ENCODE results near the gene PLB1.

PLB1 gene

GRCh38 chr2:28604284-28604843 lies 108.5 kb downstream of the PLB1 start:
- DNase-seq (ENCODE audit: insufficient read length, low spot score) (no peak), FAIRE-seq (no peak)

DNA sequence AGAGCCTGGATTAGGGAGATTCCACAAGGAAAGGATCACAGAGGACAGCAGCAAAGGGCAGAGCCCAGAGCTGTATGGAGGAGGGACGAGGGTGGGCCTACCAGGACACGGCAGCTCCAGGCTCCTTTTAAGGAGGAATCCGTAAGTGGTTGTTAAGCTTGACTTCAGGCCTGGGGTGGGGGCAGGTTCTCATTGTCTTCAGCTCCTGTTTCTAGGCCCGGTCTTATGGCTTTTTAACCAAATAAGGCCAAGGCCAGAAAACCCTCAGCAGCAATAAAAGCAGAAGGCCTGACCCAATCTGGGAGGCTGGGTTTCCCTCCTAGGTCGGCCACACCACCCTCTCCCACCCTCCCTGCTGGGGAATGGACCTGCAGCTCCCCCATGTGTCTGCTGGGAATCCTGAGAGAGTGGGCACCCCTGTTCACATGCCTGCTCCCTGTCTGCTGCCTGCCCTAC lies 111.2 kb downstream of the PLB1 start:
- FAIRE-seq (peak; percentile 69), DNase-seq (ENCODE audit: insufficient read length, low spot score) (peak; percentile 58)

DNA sequence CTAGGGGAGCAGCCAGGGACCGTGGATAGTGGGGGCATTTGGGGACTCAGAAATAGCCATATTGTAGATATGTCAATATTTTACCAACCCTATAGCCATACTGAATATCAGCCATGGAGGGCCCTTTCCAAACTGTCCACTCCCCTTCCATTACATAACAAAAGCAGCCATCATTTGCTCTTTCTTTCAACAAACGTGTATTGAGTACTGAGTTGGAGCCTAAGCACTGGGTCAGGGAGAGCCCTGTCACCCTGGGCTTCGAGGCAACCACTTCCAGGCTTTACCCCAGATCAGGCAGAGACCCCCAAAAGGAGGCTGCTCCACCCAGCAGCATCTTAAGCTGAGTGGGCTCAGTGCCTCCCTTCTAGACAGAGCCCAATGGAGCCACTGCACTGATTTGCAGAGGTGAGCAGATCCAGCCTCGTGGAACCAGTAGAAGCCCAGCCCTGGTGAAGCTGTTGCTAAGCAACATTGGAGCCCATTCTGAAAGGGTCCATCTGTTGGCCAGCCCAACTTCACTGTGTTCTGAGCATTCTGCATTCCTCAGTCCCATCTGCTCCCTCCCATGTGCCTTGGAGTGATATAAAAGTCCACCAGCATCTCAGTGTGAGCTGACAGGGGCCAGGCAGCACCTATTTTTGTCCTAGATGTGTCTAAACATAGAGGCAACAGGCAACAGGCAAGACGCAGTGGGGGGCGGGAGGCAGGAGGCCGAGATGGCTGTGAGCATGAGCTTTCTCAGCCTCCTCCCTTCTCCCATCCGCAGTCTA lies 112.1 kb downstream of the PLB1 start:
- FAIRE-seq = peak; percentile 57
- DNase-seq (ENCODE audit: insufficient read length, low spot score) = no peak

- FAIRE-seq (peak; percentile 23), DNase-seq (ENCODE audit: insufficient read length, low spot score) (no peak)
Measured at GRCh38 chr2:28608500-28609424, 112.9 kb downstream of the PLB1 start.

- FAIRE-seq (peak; percentile 98), DNase-seq (ENCODE audit: insufficient read length, low spot score) (peak; percentile 92)
Measured at GRCh38 chr2:28610583-28611201, 114.8 kb downstream of the PLB1 start.

DNA sequence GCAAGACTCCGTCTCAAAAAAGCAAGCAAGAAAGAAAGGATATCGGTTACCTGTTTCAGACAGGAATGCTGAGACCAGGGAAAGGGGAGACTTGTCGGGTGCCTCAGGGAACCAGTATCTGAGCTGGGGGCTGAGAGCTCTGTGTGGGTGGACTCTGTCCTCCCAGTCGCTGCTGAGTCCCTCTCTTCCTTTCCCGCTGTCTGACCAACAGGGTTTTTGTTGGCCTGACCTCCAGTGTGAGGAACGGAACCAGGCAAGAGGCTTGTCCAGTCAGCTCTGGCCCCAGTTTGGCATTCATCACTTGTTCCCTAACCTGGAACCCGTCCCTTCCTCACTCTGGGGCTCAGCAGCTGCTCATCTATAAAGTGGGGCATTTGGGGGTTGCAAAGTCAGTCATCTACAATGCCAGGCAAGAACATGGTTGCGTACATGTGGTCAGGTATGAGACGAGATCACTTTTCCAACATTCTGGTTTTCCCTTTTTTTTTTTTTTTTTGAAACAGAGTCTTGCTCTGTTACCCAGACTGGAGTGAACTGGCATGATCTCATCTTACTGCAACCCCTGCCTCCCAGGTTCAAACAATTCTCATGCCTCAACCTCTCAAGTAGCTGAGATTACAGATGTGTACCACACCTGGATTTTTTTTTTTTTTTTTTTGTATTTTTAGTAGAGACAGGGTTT lies 116.4 kb downstream of the PLB1 start:
- no peak for FAIRE-seq

GRCh38 chr2:28613186-28613585 lies 117.3 kb downstream of the PLB1 start:
- DNase-seq (ENCODE audit: insufficient read length, low spot score) = no peak
- FAIRE-seq = no peak

More for the DNA sequence above, 116.4 kb downstream of the PLB1 start:
- DNase-seq (ENCODE audit: insufficient read length, low spot score) = no peak

DNA sequence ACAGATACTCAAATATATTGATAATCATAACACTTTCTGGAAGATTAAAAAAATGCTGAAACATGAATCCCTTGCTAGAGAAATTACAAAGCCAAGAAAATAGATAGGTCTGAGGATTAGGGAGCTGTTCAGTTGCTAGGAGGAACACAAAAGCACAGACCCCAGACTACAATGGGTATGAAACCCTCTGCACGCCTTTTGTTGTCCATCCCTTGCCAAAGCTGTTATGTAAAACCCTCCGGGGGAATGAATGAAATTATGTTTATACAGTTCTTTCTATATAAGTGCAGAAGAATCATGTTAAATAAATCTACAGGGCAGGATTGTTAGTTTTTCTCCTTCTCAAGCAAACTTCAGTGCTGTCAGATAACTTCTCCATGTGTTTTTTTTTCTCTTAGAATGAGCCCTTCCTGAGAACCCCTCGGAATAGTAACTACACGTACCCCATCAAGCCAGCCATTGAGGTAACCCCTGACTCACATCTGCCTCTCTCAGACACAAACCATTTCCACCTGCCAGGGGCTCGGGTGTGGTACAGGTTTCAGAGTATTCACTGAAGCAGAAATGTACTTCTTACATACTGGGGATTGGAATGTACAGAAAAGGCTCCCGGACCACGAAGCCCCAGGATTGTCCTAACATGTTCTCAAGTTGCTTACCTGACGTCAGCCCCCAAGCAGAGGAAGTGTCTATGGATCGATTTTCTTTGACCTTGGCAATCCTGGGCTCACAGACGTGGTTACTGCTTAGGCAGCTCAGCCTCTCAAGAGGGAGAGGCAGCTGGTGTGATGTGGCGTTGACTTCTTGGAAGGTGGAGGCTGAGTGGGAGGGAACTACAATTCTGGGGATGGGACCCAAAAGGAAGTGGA lies 118.0 kb downstream of the PLB1 start:
- FAIRE-seq = peak; percentile 88
- peak; percentile 70 for DNase-seq (ENCODE audit: insufficient read length, low spot score)

DNA sequence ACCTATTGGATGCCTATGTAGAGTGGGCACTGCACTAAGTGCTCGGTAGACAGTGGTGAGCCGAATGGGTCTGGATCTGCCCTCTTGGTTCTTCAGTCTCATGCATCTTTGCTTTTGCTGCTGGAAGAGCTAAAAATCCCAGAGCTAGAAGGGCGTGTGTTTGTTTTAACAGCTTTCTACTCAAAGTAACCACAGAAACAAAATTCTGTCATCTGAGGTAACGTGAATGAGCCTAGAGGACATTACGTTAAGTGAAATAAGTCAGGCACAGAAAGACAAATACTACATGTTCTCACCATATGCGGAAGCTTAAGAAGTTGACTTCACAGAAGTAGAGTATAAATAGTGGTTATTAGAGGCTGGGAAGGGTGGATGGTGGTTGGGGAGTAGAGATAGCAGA lies 119.8 kb downstream of the PLB1 start:
- FAIRE-seq (no peak), DNase-seq (ENCODE audit: insufficient read length, low spot score) (no peak)

- no peak for DNase-seq (ENCODE audit: insufficient read length, low spot score)
- FAIRE-seq = no peak
Measured at GRCh38 chr2:28616396-28616999, 120.6 kb downstream of the PLB1 start.

GRCh38 chr2:28617502-28618184 lies 121.8 kb downstream of the PLB1 start:
- DNase-seq (ENCODE audit: insufficient read length, low spot score) (no peak), FAIRE-seq (no peak)

DNA sequence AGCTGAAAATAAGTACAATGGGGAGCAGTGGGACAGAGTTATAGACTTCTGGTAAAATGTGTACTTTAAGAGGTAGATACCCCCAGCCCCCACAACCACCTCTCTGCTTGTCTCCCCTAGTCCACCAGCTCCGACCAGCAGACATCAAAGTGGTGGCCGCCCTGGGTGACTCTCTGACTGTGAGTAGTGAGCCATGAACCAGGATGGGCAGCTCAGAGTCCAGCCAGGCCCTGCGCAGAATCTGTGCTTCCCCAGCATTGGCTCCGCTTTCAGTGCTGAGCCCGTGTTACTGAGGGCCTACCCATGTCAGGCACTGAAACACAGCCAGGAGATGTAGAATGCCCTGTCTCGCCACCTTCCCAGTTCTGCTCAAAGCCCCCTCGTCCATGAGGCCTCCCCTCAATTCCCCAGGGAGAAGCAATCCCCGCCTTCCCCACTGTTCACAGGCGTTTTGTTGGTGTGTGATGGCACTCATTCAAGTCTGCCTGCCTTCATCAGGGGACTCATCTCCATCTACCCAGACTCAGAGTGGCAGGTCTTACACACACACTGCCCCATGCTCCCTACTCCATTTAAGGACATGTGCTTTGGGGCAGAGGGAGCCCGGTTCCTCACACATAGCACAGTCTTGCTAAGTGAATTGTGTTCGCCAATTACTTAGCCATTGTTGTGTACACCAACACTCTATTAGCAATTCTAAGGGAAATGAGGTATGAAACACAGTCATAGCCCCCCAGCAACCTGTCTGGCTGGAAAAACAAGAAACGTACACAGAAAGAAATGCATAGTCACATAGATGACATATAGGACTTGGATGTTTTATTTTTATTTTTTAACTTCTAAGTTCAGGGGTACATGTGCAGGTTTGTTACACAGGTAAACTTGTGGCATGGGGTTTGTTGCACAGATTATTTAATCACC lies 122.6 kb downstream of the PLB1 start:
- FAIRE-seq (no peak), DNase-seq (ENCODE audit: insufficient read length, low spot score) (no peak)

DNA sequence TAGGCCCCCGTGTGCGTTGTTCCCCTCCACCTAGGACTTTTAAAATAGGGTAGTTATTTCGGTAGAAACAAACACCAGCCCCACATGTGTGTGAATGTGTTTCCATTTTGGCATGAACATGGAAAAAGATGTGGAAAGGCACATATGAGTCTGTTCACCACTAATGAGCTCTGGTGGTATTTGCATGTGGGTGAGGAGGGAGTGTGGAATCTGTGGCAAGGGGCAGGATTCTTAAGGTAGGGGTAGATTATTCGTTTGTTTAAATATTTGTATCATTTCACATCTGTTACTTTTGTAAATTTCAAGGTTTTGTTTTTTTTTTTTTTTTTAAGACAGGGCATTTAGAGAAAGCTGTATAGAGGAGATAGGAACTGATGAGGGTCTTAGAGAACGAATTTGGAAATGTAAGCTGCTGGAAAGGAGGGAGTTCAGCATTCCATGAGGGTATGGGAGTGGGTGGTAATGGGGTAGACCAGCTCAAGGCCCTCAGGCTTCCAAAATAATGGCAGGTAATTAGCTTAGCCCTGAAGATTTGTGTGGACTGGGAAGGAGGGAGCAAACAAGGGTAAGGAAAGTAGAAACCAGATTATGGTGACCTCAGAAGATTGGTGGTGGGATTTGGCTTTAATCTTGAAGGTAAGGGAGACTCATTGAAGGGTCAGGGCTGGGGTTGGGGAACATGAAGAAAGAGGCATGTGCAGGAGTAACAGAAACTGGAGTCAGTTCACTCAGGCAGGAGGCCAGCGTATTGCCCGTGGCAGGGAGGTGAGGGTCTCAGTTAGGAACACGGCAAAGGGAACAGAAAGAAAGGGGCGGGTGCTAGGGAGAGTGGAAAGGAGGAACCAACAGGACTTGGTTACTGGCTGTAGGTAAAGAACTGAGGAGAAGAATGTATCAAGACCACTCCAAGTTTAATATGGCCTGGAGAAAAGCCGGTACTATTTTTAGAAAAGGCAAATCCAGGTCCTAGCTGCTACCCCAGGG lies 123.6 kb downstream of the PLB1 start:
- no peak for FAIRE-seq
- DNase-seq (ENCODE audit: insufficient read length, low spot score) = no peak

- no peak for DNase-seq (ENCODE audit: insufficient read length, low spot score)
- no peak for FAIRE-seq
Measured at GRCh38 chr2:28620291-28620793, 124.5 kb downstream of the PLB1 start.

DNA sequence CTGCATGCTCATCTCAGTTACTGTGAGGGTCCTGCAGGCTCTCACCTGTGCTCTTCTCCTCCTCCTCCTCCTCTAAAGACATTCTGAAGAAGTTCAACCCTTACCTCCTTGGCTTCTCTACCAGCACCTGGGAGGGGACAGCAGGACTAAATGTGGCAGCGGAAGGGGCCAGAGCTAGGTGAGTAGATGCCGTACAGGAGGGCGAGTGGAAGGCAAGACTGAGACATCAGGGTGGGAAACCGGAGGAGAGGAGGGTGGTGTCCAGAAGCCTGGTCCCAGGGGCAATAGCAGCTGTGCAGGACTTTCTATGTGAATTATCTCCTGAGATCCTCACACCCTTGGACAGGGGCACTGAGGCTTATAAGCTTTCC lies 124.9 kb downstream of the PLB1 start:
- DNase-seq (ENCODE audit: insufficient read length, low spot score) (no peak), FAIRE-seq (no peak)
